Transverse colon (tissue), 4 donors: ENCODE data around the gene CDKAL1. TPM values are rescaled to one million over a fixed set of nuclear protein-coding genes. Genes with fewer than 3 reads are reported as not detected.
"Not testable (repeated sequence)": the region's sequence is repeated elsewhere in the genome, so short reads cannot be mapped to it uniquely, and the experiment has no call there.

Experiments used
- DNase-seq: peaks from one replicate; pipeline ENCODE4 v3.0.0-alpha.2; 2019
- H3K27ac ChIP-seq, 4 donors: fragments of 200-600 bp; sonication (generic); 2 replicates each; pipeline ENCODE4 v1.5.1; 2016 to 2018; ENCODE audit warnings: inconsistent platforms in 4 of 4
- H3K27me3 ChIP-seq: fragments of 200-600 bp; sonication (generic); 2 replicates; pipeline ENCODE4 v1.5.1; 2017; ENCODE audit warnings: inconsistent platforms
- H3K36me3 ChIP-seq, 4 donors: fragments of 200-600 bp; sonication (generic); 2 replicates each; pipeline ENCODE4 v1.5.1; 2017 to 2019; ENCODE audit warnings: inconsistent platforms in 4 of 4
- H3K4me1 ChIP-seq, 4 donors: fragments of 200-600 bp; sonication (generic); 2 replicates each; pipeline ENCODE4 v1.5.1; 2017 to 2020; ENCODE audit warnings: inconsistent platforms in 4 of 4
- H3K4me3 ChIP-seq, 4 donors: fragments of 200-600 bp; sonication (generic); 1 replicate in 1 of 4; 2 replicates in 3 of 4; pipeline versions ENCODE4 v1.5.1 to v1.6.1; 2017 to 2019; ENCODE audit warnings: inconsistent platforms in 4 of 4
- H3K9me3 ChIP-seq, 2 donors: fragments of 200-600 bp; sonication (generic); 2 replicates each; pipeline ENCODE4 v1.5.1; 2017 to 2019; ENCODE audit warnings: inconsistent platforms in 2 of 2
- CTCF ChIP-seq, 5 experiments: fragments of 200-600 bp in 3 of 5; fragments of 450-650 bp in 2 of 5; sonication (generic) in 3 of 5; IDR thresholded peaks; 1 replicate in 2 of 5; 2 replicates in 3 of 5; pipeline ENCODE4 v1.5.1; 2016 to 2017; ENCODE audit warnings: antibody characterized with exemption in 5 of 5, inconsistent platforms in 3 of 5, mild to moderate bottlenecking in 2 of 5, moderate library complexity in 1 of 5
- EP300 ChIP-seq: sonication (generic); formaldehyde crosslinking; IDR thresholded peaks from one replicate; pipeline ENCODE4 v1.6.1; 2017; ENCODE audit warnings: antibody characterized with exemption, low read depth
- POLR2A ChIP-seq: fragments of 450-650 bp; IDR thresholded peaks from one replicate; pipeline ENCODE4 v1.6.1; 2016; ENCODE audit warnings: antibody characterized with exemption, mild to moderate bottlenecking, moderate library complexity
- POLR2AphosphoS5 ChIP-seq, 3 donors: sonication (generic); formaldehyde crosslinking; IDR thresholded peaks; one replicate each; pipeline ENCODE4 v1.6.1; 2016; ENCODE audit warnings: antibody characterized with exemption in 3 of 3
- WGBS, 2 donors: methylation state at CpG; one replicate each; pipeline ENCODE4 v1.1.5; 2018; ENCODE audit warnings: low coverage in 1 of 2; 5-methylcytosine and 5-hydroxymethylcytosine counted together
- in situ Hi-C, 4 donors: fragments of 200-750 bp; cut with MboI; loops; one replicate each; pipeline versions ENCODE4 v1.15.0 to v1.15.1; 2017; ENCODE audit warnings: low sequenced_read_pairs in 3 of 4, low pct_ligation_motif_present in 1 of 4, low pct_unique_long_range_greater_than_20kb in 1 of 4
- intact Hi-C: fragments of 100-400 bp; cut with DNase I; formaldehyde crosslinking; loops from one replicate; pipeline ENCODE4 v1.15.1; 2023; ENCODE audit warnings: low total_unique reads
- total RNA-seq, 4 donors: library from RNA; depleted of rRNA; stranded (reverse); fragments of >200 nt; gene quantifications; one replicate each; pipeline ENCODE4 v1.1.0, GENCODE V29; 2016

The CDKAL1 gene
- total RNA-seq, 4 donors from 2014 or later: 4.8 to 21.7 (median 12.5) TPM

- intact Hi-C loops: no loop called here
- TF ChIP-seq POLR2A (no peak), CTCF (IDR thresholded peaks at IDR 0.05) (no peak), POLR2AphosphoS5 (IDR thresholded peaks at IDR 0.05) (no peak), EP300 (no peak)
Observed at GRCh38 chr6:20608356-20608755, 74.1 kb downstream of the CDKAL1 start.

GRCh38 chr6:20608905-20609304 is 74.6 kb downstream of the CDKAL1 start:
- H3K27me3 ChIP-seq: no peaks in the 10 kb centered on the region
- intact Hi-C loops (no loop called here), in situ Hi-C loops (no loop called here)
- 83 to 96% methylated on average over 2 of the region's 2 CpGs for WGBS, 2 donors
- no peak overlapping the region for H3K27ac ChIP-seq
- H3K9me3 ChIP-seq: no peaks in the 10 kb centered on the region
- TF ChIP-seq POLR2AphosphoS5 (IDR thresholded peaks at IDR 0.05) (no peak), POLR2A (no peak), EP300 (no peak), CTCF (IDR thresholded peaks at IDR 0.05) (no peak)
- H3K4me1 ChIP-seq: no peaks in the 10 kb centered on the region
- H3K36me3 ChIP-seq: no peaks in the 10 kb centered on the region
- no peak for DNase-seq
- H3K4me3 ChIP-seq: no peak overlapping the region

More at GRCh38 chr6:20608356-20608755, 74.1 kb downstream of the CDKAL1 start:
- Histone ChIP-seq H3K36me3 (no peaks in the 10 kb centered on the region), H3K9me3 (no peaks in the 10 kb centered on the region), H3K4me1 (no peaks in the 10 kb centered on the region), H3K27me3 (no peaks in the 10 kb centered on the region), H3K4me3 (no peak overlapping the region), H3K27ac (no peak overlapping the region)
- in situ Hi-C loops: no loop called here
- no peak for DNase-seq
- 92 to 94% methylated on average over 4 of the region's 4 CpGs for WGBS, 2 donors

GRCh38 chr6:20609924-20610323 is 75.7 kb downstream of the CDKAL1 start:
- in situ Hi-C loops, H3K27me3 ChIP-seq, intact Hi-C loops, H3K9me3 ChIP-seq, H3K4me3 ChIP-seq, H3K27ac ChIP-seq, DNase-seq, H3K4me1 ChIP-seq, H3K36me3 ChIP-seq: not testable (repeated sequence)
- WGBS, 2 donors: 92 to 100% methylated on average over 2 of the region's 2 CpGs

GRCh38 chr6:20610636-20611370 is 76.5 kb downstream of the CDKAL1 start:
- Histone ChIP-seq H3K27ac (no peak overlapping the region), H3K36me3 (no peaks in the 10 kb centered on the region), H3K4me3 (no peak overlapping the region), H3K9me3 (no peaks in the 10 kb centered on the region), H3K27me3 (no peaks in the 10 kb centered on the region), H3K4me1 (no peaks in the 10 kb centered on the region)
- WGBS, 2 donors: 71 to 89% methylated on average over 2 of the region's 2 CpGs
- TF ChIP-seq CTCF (IDR thresholded peaks at IDR 0.05) (no peak), EP300 (no peak), POLR2AphosphoS5 (IDR thresholded peaks at IDR 0.05) (no peak), POLR2A (no peak)
- in situ Hi-C loops: no loop called here
- DNase-seq: no peak
- intact Hi-C loops: no loop called here

GRCh38 chr6:20617537-20617936 is 83.3 kb downstream of the CDKAL1 start:
- H3K27me3 ChIP-seq, H3K4me3 ChIP-seq, H3K27ac ChIP-seq, H3K4me1 ChIP-seq, H3K36me3 ChIP-seq, H3K9me3 ChIP-seq, DNase-seq, intact Hi-C loops, in situ Hi-C loops: not testable (repeated sequence)
- 92 to 97% methylated on average over 3 of the region's 3 CpGs for WGBS, 2 donors
